IPS-NIHi11 (cell line): ENCODE results near the gene CFAP58.

Experiments used
- DNase-seq: peaks from one replicate; pipeline ENCODE4 v3.0.0; 2012; ENCODE audit warnings: mixed read lengths, low spot score

CFAP58 gene

GRCh38 chr10:104321725-104322415, 31.8 kb upstream of the CFAP58 start:
- no peak for DNase-seq

GRCh38 chr10:104322416-104322782, 31.2 kb upstream of the CFAP58 start:
- no peak for DNase-seq

GRCh38 chr10:104323085-104323484, 30.5 kb upstream of the CFAP58 start:
- DNase-seq = no peak

- DNase-seq = no peak
Observed at GRCh38 chr10:104323760-104324201, 29.9 kb upstream of the CFAP58 start.

GRCh38 chr10:104324221-104324686, 29.4 kb upstream of the CFAP58 start:
- DNase-seq = no peak

- no peak for DNase-seq
Observed at GRCh38 chr10:104324931-104325330, 28.7 kb upstream of the CFAP58 start.

- no peak for DNase-seq
Observed at GRCh38 chr10:104325436-104326435, 27.9 kb upstream of the CFAP58 start.

GRCh38 chr10:104326991-104327610, 26.5 kb upstream of the CFAP58 start:
- DNase-seq = no peak

- DNase-seq = peak; percentile 49
Observed at GRCh38 chr10:104327745-104328645, 25.6 kb upstream of the CFAP58 start.

GRCh38 chr10:104328646-104328895, 25.1 kb upstream of the CFAP58 start:
- no peak for DNase-seq

GRCh38 chr10:104328896-104329710, 24.5 kb upstream of the CFAP58 start:
- DNase-seq = peak; percentile 46

- DNase-seq = no peak
Observed at GRCh38 chr10:104329735-104330134, 23.9 kb upstream of the CFAP58 start.

- DNase-seq = no peak
Observed at GRCh38 chr10:104330168-104331110, 23.2 kb upstream of the CFAP58 start.

GRCh38 chr10:104331208-104331838, 22.3 kb upstream of the CFAP58 start:
- DNase-seq = no peak

- no peak for DNase-seq
Observed at GRCh38 chr10:104332243-104333031, 21.2 kb upstream of the CFAP58 start.

GRCh38 chr10:104333032-104333727, 20.5 kb upstream of the CFAP58 start:
- no peak for DNase-seq

GRCh38 chr10:104333728-104334373, 19.8 kb upstream of the CFAP58 start:
- no peak for DNase-seq
